Mononuclear cell (primary cell): ENCODE data around the gene FOXL2NB. TPM values are rescaled to one million over a fixed set of nuclear protein-coding genes. Genes with fewer than 3 reads are reported as not detected.
"Not testable (repeated sequence)": the region's sequence is repeated elsewhere in the genome, so short reads cannot be mapped to it uniquely, and the experiment has no call there.

Experiments used
- H3K27me3 ChIP-seq: 2 replicates; pipeline ENCODE4 v1.6.0; 2011; ENCODE audit warnings: low read length, control low read depth; ENCODE audit not compliant: insufficient read depth
- H3K4me1 ChIP-seq: 2 replicates; pipeline ENCODE4 v1.5.1; 2011; ENCODE audit warnings: mild to moderate bottlenecking, low read length, control low read depth; ENCODE audit not compliant: insufficient read depth
- H3K4me3 ChIP-seq: 2 replicates; pipeline ENCODE4 v1.5.1; 2011; ENCODE audit warnings: mild to moderate bottlenecking, low read length, moderate library complexity
- H3K9me3 ChIP-seq: 2 replicates; pipeline ENCODE4 v1.5.1; 2011; ENCODE audit warnings: low read depth, mild to moderate bottlenecking, control low read depth, low read length
- total RNA-seq: library from RNA; depleted of rRNA; stranded (reverse); fragments of >200 nt; gene quantifications from one replicate; pipeline ENCODE4 v1.2.3, GENCODE V29; 2012

The FOXL2NB gene
- total RNA-seq, 1 donor = under 0.01 TPM

DNA sequence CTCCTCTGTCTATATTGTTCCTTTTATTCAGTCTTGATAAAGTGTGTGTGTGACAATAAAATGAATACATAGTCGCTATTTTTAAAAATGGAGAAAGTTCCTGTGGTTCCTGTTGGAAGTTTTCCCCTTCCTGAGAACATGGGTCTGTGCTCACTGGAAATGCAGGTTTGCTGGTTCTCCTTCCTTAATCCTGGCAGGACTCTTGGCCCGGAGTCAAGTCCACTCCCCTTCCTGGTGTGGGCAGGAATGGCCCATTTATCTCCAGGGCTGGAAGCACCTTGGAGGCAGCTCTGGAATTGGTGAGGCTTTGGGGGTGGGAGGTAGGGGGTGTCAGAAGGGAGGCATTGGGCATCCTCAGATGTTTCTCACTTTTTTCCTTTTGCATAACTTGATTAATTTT, 30.2 kb upstream of the FOXL2NB start:
- Histone ChIP-seq H3K9me3 (no peaks in the 10 kb centered on the region), H3K4me3 (no peak overlapping the region), H3K27me3 (no peaks in the 10 kb centered on the region), H3K4me1 (peaks cover 15% of the 10 kb centered on the region)

DNA sequence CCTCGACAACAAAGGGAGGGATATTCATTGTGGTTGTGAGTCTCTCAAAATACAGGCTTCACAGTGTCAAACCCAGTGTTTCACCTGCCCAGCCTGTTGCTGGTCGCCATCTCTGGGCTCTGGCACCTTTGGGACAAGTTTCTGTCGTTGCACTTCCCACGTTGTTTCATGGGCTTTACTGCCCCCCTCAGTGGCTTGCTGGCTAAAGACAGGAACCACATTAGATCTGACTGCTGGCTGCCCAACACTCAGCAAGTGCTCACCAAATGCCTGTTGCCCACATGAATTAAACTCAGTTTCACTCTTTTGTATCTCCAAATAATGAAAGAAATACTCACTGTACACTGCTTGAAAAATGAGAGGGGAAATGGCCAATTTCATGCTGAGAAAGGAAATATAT, 27.7 kb upstream of the FOXL2NB start:
- Histone ChIP-seq H3K27me3 (no peaks in the 10 kb centered on the region), H3K4me1 (peaks cover 15% of the 10 kb centered on the region)

DNA sequence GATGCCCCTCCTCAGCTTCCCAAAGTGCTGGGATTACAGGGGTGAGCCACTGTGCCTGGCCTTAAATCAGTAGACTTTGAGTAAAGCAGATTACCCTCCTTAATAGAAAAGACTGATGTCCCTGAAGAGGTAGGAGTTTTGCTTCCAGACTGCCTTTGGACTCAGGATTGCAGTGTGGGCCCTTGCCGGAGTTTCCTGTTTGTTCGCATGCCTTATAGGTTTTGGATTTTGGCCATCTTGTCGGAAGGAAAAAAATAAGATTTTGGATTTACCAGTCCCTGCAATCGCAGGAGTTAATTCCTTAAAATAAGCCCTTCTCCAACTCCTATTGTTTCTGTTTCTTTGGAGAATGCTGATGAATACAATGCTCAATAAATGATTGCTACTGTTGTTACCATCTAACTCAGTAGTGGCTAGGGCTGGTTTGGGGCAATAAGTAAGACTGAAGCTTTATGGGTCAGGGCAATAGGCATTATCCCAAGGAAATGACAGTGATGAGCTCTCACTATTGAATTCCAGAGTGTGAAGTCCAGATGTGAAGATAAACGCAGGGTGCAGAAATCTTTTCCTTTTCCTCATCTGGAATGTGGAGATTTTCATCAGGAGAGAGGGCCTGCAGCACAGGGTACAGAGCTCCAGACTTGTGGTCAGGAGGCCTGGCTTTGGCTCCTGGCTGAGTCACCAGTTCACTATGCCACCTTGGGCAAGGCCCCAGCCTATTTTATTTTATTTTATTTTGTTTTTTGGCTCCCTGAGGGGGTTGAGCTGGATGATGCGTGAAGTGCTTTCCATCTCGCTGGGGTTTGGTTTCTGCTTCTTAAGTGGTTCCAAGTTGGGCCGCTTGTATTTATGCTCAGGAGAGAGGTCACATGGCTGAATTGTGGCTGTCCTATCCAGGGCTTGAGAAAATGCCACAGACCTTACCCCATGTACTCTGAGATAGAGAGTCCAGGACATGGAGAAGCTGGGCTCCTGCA, 25.4 kb upstream of the FOXL2NB start:
- Histone ChIP-seq H3K27me3 (no peaks in the 10 kb centered on the region), H3K9me3 (no peaks in the 10 kb centered on the region), H3K4me3 (no peak overlapping the region), H3K4me1 (no peaks in the 10 kb centered on the region)

More for the DNA sequence above, 27.7 kb upstream of the FOXL2NB start:
- Histone ChIP-seq H3K9me3 (no peaks in the 10 kb centered on the region), H3K4me3 (no peak overlapping the region)

DNA sequence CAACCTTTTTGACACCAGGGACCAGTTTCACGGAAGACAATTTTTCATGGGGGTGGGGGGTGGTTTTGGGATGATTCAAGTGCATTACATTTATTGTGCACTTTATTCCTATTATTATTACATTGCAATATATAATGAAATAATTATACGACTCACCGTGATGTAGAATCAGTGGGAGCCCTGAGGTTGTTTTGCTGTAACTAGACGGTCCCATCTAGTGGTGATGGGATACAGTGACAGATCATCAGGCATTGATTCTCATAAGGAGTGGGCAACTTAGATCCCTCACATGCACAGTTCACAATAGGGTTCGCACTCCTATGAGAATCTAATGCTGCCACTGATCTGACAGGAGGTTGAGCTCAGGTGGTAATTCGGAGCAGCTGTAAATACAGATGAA, 24.6 kb upstream of the FOXL2NB start:
- H3K27me3 ChIP-seq, H3K9me3 ChIP-seq, H3K4me1 ChIP-seq, H3K4me3 ChIP-seq: not testable (repeated sequence)

DNA sequence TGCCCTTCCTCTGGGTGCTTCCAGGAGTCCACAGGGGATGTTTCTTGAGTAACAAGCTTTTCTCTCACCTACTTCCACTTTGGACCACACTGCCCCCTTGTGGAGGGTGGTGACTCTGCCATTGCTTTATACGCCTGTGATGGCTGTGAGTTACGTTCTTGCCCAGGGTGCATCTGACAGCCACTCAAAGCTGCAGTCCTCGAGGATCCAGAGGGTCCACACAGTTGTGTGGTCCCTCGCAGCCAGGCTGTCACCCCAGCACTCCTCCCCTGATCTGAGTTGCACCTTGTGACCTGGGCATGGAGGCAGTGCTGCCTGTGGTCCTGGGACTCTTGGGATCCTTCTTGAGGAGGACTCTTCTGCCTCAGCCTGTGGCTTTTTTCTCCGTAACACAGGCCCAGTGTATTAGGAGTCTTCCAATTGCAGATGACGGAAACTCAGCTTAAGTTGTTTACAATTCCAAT, 23.5 kb upstream of the FOXL2NB start:
- Histone ChIP-seq H3K9me3 (no peaks in the 10 kb centered on the region), H3K4me3 (no peak overlapping the region), H3K4me1 (no peaks in the 10 kb centered on the region), H3K27me3 (no peaks in the 10 kb centered on the region)

DNA sequence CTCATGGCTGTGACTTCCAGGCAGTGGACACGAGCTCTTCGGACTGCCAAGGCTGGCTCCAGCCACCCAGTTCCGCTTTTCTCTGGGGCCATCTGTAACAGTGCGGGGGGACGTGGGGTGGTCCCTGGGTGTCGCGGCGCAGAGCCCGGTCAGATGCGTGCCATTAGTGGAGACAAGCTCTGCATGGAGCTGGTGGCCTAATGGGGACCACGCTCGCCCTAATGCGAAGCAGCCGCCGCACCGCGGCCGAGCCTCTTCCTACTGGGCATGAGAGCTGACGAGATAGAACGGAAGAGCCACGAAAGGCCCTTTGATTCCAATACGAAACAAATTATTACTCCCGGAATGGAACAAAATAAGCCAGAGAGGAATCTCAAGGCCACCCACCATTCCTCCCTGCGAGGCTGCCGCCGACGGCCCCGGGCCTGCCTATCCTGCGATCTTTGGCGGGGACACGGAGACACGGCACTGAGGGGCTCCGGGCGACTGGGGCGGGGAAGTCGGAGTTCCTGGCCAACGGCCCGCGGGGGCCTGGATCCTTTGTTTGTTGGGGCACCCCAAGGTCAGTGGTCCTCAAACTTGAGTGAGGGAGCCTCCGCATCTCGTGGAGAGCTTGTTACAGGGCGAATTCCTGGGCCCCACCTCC, 18.2 kb upstream of the FOXL2NB start:
- H3K9me3 ChIP-seq = no peaks in the 10 kb centered on the region
- H3K27me3 ChIP-seq = peaks cover 10% of the 10 kb centered on the region
- no peak overlapping the region for H3K4me3 ChIP-seq
- no peaks in the 10 kb centered on the region for H3K4me1 ChIP-seq

DNA sequence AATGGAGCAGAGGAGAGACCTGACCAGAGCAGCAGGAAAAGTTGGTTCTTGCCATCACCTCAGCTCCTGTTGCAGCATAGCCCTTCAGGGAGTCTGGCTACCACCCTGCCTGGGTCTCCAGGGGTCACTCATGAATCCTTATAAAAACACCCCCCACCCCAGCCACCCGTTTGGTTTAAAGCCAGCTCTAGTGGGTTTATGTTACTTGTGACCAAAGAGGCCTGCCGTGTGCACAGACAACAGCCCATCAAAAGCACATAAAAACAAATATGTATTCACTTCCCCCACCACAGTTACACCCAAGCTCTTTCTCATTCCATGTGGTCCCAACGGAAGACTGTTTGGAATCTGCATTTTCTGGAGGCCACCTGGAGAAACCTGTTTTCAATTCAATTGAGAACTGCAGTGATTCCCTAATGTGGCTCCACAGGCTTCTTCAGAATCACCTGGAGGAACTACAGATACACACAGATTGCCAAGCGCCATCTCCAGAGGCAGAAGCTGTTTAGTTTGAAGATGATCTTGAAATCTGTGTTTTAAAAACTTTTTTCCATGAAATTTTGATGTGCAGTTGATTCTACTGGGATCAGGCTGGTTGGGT, 13.8 kb upstream of the FOXL2NB start:
- Histone ChIP-seq H3K4me1 (peaks cover 27% of the 10 kb centered on the region), H3K9me3 (no peaks in the 10 kb centered on the region), H3K27me3 (peaks cover 53% of the 10 kb centered on the region), H3K4me3 (no peak overlapping the region)

DNA sequence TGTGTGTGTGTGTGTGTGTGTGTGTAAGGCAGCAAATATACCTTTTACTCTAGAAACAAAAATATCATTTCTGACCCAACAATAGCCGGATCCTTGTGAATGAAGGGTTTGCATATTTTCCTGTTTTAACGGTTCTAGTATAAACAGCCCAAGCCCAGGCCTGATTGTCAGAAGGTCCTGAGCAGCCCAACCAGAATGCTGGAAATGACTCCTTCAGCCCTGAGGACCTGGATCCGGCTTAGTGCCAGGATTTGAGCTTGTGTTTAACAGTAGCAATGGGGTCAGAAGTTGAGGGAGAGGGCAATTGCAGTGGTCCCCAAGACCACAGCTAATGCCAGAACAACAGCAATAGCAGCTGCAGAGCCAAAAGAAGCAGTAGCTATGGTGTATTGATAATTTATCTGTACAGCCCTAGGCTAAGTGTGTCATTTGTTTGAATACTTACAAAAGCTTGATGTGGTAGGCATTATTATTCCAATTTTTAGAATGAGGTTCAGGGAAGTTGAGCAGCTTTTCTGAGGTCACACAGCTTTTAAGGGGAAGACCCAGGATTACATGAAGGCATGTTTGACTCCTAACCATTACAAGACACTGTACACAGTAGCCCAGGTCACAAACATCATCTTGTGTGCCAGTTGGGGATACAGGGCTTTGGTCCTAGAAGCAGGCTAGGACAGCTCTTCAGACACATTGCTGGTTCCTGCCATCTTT, 12.9 kb upstream of the FOXL2NB start:
- Histone ChIP-seq H3K4me1 (peaks cover 37% of the 10 kb centered on the region), H3K9me3 (no peaks in the 10 kb centered on the region), H3K27me3 (peaks cover 63% of the 10 kb centered on the region), H3K4me3 (no peak overlapping the region)

DNA sequence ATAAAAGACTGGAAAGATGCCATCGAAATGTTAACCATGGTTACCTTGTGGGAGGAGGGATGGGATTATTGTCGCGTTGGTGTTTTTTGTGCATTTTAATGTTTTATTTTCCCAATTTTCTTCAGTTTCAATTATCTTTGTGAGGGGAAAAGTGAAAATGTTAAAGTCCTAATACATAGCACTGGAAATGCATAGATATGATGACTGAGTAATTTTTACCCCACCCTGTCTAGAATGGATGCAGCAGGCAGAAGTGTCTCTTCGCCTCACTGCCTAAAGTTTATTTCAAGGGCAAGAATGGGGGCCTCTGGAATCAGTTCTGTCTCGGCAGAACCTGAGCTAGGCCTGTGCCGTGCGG, 11.5 kb upstream of the FOXL2NB start:
- Histone ChIP-seq H3K4me1 (peaks cover 46% of the 10 kb centered on the region), H3K9me3 (no peaks in the 10 kb centered on the region), H3K27me3 (peaks cover 76% of the 10 kb centered on the region), H3K4me3 (no peak overlapping the region)

DNA sequence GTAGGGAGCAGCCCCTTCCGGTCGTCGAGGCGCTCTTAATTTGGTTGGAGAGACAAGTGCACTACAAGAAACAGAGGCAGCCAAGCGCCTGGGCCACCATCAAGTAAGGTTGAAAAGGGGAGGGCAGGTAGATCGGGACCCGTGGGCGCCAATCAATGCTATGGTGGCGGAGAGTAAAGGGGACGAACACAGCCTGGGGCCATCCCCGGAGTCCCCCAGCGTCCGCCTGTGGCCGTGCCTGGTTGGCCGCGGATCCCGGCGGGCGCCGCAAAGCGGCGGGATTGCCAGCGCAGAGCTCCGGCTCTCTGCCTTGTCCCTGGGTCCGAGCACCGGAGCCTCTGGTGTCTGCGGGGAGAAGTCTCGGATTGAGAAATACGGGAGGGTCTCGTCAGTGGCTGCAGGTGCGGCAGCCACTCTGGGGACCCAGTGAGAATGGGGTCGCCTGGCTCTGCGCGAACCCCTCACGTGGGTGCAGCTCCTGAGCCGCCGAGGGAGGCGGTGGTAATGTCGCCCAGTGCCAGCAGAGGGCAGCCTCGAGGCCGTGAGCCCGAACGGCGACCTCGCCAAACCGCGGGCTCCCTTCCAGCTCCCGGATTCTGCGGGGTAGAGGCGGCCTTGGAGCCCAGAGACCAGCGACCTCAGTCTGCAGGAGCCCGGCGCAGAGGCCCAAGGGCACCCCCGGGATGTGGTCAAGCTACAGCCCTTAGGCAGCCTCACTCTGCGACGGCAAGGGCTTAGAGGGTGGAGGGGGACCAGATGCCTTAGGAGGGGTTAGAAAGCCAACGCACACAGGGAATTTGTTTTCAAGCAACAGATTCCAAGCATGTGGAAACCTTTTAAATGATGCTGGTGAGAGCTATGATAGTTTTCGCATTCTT, 10.9 kb upstream of the FOXL2NB start:
- H3K4me1 ChIP-seq = peaks cover 46% of the 10 kb centered on the region
- peaks cover 83% of the 10 kb centered on the region for H3K27me3 ChIP-seq
- H3K9me3 ChIP-seq = no peaks in the 10 kb centered on the region
- no peak overlapping the region for H3K4me3 ChIP-seq

DNA sequence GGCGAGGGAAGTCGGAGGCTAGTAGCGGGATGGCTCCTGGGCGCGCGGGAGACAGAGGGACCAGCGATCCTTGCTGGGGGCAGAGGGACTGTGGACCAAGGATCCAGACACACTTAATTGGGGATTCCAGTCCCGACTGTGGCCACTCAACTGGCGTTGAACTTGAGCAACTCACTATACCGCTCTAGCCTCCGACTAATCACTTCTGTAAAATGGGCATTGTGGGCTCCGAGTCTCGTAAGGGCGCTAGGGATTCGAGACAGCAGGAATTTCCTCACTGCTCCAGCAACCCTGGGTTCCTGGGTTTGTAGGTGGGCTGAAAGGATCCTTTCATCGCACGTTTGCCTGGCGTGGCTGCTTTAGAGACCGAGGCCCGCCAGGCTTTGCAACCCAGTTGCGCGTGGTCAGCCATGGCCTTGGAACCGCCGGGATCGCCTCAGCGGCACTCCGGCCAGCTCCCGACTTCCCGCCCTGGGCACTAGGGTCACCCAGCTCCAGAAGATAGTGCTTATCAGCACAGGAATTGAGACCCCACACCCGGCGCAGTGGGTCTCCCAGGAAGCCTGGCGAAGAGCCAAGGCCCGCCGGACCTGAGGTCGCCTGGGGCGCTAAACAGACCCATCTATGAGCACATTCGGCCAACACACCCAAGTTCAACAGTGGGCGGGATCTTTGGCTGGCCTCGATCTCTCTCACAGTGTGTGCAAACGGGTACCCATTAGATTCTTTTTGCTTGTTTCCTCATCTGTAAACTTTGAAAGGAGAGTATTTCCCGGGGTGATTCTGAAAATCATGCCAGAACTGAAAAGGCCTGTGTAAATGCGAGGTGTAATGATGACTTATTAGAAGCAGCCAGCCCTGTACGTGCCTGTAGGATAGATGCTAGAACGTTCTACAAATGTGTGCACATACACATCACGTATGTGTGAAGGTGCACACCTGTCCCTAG, 10.0 kb upstream of the FOXL2NB start:
- H3K4me1 ChIP-seq = peaks cover 46% of the 10 kb centered on the region
- no peak overlapping the region for H3K4me3 ChIP-seq
- no peaks in the 10 kb centered on the region for H3K9me3 ChIP-seq
- peaks cover 92% of the 10 kb centered on the region for H3K27me3 ChIP-seq

DNA sequence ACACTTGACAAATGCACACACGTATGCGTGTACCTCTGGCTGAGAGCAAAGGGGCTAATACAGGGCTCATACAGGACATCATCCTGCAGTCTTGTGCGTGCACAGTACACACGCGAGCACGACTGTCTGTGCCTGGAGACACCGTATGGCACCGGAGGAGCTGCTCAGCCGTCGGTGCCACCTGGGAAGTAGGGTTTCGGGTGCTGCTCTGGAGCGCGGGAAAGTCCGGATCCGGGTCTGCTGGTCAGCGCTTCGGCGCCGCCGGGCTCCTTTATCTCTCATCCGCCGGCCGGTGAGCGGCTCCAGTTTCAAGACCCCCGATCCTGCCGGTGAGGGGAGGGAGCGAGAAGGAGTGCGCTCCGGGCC, 9.3 kb upstream of the FOXL2NB start:
- Histone ChIP-seq H3K9me3 (no peaks in the 10 kb centered on the region), H3K4me3 (no peak overlapping the region), H3K4me1 (peaks cover 46% of the 10 kb centered on the region), H3K27me3 (peaks cover 98% of the 10 kb centered on the region)

DNA sequence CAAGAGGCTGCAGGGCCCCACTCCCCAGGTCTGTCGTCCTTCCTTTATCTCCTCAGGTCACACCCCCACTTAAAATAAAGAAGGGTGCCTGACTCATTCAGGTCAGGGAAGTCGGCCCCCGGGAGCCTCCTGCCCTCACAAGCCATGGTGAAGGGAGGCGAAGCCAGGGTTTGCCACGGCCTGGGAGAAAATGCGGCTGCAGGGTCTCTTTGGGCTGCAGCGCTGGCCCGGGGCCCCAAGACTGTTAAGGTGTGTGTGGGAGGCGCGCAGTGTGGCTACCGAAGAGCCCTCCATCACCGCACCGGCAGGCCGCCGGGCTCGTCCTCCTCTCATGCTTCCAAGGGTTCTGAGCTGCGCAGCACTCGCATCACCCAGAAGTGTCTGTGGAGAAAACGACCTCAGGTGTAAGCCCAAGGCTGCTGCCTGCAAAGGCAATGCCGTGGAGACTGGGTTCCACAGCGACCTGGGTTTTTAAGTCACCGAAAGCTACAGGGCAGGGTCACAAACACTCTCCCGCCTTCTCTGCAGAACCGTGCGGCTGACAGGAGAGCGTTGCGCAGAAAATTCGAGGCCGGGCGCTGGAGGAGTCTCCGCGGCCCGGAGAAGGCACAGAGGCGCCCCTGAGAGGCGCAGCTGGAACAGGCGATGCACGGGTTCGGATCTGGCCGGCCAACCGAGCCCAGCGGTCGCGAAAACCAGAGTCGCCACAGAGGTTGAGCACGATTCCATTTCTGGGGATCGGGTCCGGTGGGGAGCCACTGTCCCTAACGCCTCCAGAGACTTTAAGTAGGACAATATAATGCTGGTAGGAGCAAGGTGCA, 8.8 kb upstream of the FOXL2NB start:
- Histone ChIP-seq H3K4me1 (peaks cover 46% of the 10 kb centered on the region), H3K4me3 (no peak overlapping the region), H3K9me3 (no peaks in the 10 kb centered on the region), H3K27me3 (peaks cover 98% of the 10 kb centered on the region)
